PFSK-1 (cell line): Measurements from ENCODE around the gene PITHD1.

ENCODE experiments used
- FOXP2 ChIP-seq: optimal IDR thresholded peaks from 2 replicates; pipeline ENCODE3; 2011; ENCODE audit warnings: borderline replicate concordance, control low read depth, inconsistent platforms; ENCODE audit not compliant: insufficient read depth; ENCODE audit errors: extremely low read length, extremely low read depth
- POLR2AphosphoS5 ChIP-seq: IDR thresholded peaks from 2 replicates; pipeline ENCODE4 v1.6.1; 2012; ENCODE audit warnings: low read depth, mild to moderate bottlenecking, control low read depth, low read length, moderate library complexity
- SIN3A ChIP-seq: IDR thresholded peaks from 2 replicates; pipeline ENCODE4 v1.6.1; 2012; ENCODE audit warnings: mild to moderate bottlenecking, low read length, moderate library complexity, borderline replicate concordance; ENCODE audit not compliant: insufficient read depth
- TAF1 ChIP-seq: IDR thresholded peaks from 2 replicates; pipeline ENCODE4 v1.6.1; 2012; ENCODE audit warnings: low read length, control low read depth, borderline replicate concordance; ENCODE audit not compliant: insufficient read depth
- TF ChIP-seq, protein P1 (sequence below), 2 experiments: IDR thresholded peaks; 2 replicates each; pipeline versions ENCODE4 v1.6.1 to v1.8.0; 2011 to 2012; ENCODE audit warnings: low read depth in 2 of 2, low read length in 2 of 2, control low read depth in 1 of 2, inconsistent platforms in 1 of 2, mild to moderate bottlenecking in 1 of 2, moderate library complexity in 1 of 2; ENCODE audit not compliant: insufficient read depth in 1 of 2

The PITHD1 gene

DNA sequence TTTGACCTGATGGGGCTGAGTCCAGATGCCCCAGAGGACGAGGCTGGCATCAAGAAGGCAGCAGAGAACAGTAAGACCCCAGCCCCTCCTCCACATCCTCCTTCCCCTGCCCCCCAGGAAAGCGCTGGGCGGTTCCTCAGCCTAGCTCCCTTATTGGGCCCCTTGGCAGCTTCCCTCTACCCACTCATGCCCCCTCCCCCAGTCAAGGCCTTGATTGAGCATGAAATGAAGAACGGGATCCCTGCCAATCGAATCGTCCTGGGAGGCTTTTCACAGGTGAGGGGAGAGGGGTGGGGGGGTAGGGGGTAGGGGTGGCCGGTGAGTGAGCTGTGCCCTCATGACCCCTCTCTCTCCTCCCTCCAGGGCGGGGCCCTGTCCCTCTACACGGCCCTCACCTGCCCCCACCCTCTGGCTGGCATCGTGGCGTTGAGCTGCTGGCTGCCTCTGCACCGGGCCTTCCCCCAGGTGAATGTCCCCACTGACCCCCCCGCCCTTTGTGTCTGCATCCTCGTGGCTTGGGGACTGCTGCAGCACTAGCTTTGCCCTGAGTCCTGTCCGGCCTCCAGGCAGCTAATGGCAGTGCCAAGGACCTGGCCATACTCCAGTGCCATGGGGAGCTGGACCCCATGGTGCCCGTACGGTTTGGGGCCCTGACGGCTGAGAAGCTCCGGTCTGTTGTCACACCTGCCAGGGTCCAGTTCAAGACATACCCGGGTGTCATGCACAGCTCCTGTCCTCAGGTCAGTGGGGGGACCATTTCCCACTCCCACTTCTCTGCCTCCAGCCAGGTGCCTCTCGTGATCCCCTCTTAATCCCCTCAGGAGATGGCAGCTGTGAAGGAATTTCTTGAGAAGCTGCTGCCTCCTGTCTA lies 15.9 kb downstream of the PITHD1 start:
- TF ChIP-seq POLR2AphosphoS5 (no peak), TAF1 (no peak), SIN3A (no peak)
- TF ChIP-seq, protein P1, sequence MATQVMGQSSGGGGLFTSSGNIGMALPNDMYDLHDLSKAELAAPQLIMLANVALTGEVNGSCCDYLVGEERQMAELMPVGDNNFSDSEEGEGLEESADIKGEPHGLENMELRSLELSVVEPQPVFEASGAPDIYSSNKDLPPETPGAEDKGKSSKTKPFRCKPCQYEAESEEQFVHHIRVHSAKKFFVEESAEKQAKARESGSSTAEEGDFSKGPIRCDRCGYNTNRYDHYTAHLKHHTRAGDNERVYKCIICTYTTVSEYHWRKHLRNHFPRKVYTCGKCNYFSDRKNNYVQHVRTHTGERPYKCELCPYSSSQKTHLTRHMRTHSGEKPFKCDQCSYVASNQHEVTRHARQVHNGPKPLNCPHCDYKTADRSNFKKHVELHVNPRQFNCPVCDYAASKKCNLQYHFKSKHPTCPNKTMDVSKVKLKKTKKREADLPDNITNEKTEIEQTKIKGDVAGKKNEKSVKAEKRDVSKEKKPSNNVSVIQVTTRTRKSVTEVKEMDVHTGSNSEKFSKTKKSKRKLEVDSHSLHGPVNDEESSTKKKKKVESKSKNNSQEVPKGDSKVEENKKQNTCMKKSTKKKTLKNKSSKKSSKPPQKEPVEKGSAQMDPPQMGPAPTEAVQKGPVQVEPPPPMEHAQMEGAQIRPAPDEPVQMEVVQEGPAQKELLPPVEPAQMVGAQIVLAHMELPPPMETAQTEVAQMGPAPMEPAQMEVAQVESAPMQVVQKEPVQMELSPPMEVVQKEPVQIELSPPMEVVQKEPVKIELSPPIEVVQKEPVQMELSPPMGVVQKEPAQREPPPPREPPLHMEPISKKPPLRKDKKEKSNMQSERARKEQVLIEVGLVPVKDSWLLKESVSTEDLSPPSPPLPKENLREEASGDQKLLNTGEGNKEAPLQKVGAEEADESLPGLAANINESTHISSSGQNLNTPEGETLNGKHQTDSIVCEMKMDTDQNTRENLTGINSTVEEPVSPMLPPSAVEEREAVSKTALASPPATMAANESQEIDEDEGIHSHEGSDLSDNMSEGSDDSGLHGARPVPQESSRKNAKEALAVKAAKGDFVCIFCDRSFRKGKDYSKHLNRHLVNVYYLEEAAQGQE (IDR thresholded peaks at IDR 0.05; ENCODE audit: insufficient read depth in 1 of 2, low read depth in 2 of 2, low read length in 2 of 2) = no peak

GRCh38 chr1:23795676-23796465 lies 17.7 kb downstream of the PITHD1 start:
- TF ChIP-seq, protein P1 (IDR thresholded peaks at IDR 0.05; ENCODE audit: insufficient read depth in 1 of 2, low read depth in 2 of 2, low read length in 2 of 2) = no peak
- TF ChIP-seq TAF1 = no peak
- no peak for TF ChIP-seq POLR2AphosphoS5
- no peak for TF ChIP-seq FOXP2
- TF ChIP-seq SIN3A = no peak

- no peak for TF ChIP-seq SIN3A
Observed at GRCh38 chr1:23796466-23797271, 18.5 kb downstream of the PITHD1 start.

DNA sequence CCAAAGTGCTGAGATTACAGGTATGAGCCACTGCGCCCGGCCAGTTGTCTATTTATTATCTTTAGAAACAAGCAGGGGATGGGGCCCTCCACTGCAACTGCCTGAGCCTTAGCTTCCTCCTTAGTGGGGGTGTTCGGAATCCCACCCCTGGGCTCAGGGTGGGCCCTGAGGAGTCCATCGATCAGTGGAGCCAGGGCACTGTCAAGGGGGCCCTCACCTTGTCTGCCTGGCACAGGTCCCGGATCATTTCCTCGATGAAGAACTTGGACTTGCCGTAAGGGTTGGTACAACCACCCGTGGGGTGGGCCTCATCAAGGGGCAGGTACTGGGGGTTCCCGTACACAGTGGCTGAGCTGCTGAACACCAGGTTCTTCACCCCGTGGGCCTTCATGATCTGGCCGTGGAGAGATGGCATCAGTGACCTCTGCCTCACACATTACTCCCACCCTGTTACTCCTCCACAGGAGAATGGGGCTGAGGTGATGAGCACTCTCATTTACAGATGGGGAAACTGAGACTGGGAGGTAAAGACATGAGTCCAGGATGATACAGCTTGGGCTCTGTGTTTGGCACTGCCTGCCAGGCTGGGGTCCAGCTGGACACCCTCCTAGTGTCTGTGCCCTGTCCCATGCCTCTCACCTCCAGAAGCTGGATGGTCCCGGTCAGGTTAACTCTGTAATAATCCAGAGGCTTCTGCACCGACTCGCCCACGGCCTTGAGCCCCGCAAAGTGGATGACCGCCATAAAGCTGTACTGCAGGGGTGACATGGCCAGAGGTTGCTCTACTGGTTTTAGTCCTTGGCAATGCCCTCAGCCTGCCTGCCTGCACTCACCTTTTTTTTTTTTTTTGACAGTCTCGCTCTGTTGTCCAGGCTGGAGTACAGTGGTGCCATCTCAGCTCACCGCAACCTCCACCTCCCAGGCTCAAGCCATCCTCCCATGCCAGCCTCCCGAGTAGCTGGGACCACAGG lies 19.5 kb downstream of the PITHD1 start:
- TF ChIP-seq TAF1 = no peak
- TF ChIP-seq FOXP2 = no peak
- TF ChIP-seq POLR2AphosphoS5 = no peak
- TF ChIP-seq SIN3A = no peak

DNA sequence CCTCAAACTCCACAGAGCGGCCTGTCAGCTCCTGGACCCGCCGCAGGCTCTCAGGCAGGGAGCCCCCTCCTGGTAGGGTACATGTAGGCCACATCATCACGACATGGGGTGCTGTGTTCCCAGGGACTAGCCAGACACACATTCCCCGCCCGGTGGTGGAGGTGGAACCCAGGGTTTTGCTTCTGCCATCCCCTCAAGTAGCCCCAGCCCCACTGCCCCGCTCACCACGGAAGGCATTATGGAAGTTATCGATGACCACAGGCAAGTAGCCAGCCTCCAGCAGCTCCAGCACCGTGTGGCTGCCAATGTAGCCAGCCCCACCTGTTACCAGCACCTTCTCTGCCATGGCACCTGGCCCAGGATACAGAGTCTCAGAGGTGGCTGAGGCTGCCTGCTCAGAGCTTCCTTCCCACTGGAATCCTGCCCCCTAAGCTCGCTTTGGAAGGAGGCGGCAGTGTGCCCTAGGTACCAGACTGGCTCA lies 20.5 kb downstream of the PITHD1 start:
- TF ChIP-seq POLR2AphosphoS5 = no peak
- TF ChIP-seq SIN3A = no peak
- TF ChIP-seq, protein P1 (IDR thresholded peaks at IDR 0.05; ENCODE audit: insufficient read depth in 1 of 2, low read depth in 2 of 2, low read length in 2 of 2) = no peak
- TF ChIP-seq TAF1 = no peak
- TF ChIP-seq FOXP2 = no peak
